Bronchial epithelial cell (primary cell): ENCODE results near the gene MTR. TPM values are rescaled to one million over a fixed set of nuclear protein-coding genes. Genes with fewer than 3 reads are reported as not detected.

Experiments
- DNase-seq: peaks from one replicate; pipeline ENCODE4 v3.0.0-alpha.2; 2010; ENCODE audit warnings: low read depth
- FAIRE-seq: peaks from 2 replicates; lab custom pipeline; 2011; peaks lifted over from hg19 to GRCh38; lab: Jason Lieb, UNC
- H3K27me3 ChIP-seq: 2 replicates; pipeline ENCODE4 v1.5.1; 2011; ENCODE audit warnings: low read length; ENCODE audit not compliant: control insufficient read depth, insufficient read depth
- H3K36me3 ChIP-seq: 2 replicates; pipeline ENCODE4 v1.5.1; 2011; ENCODE audit warnings: low read length; ENCODE audit not compliant: control insufficient read depth, insufficient read depth
- H3K4me3 ChIP-seq: 2 replicates; pipeline ENCODE4 v1.5.1; 2011; ENCODE audit warnings: mild to moderate bottlenecking, low read depth, low read length, control low read depth
- CTCF ChIP-seq: IDR thresholded peaks from 2 replicates; pipeline ENCODE4 v1.5.1; 2011; ENCODE audit warnings: mild to moderate bottlenecking, moderate library complexity, low read length, control low read depth, inconsistent platforms; ENCODE audit not compliant: insufficient read depth, severe bottlenecking
- total RNA-seq: library from RNA; depleted of rRNA; stranded (reverse); fragments of >200 nt; gene quantifications from 2 replicates; pipeline ENCODE4 v1.2.1, GENCODE V29; 2014

MTR gene
- total RNA-seq, 1 donor from 2014 or later: 13.4 TPM

- FAIRE-seq: no peak
- Histone ChIP-seq H3K4me3 (no peak overlapping the region), H3K36me3 (no peaks in the 10 kb centered on the region), H3K27me3 (no peaks in the 10 kb centered on the region)
- no peak for TF ChIP-seq CTCF
- no peak for DNase-seq
These were observed 43.7 kb upstream of the MTR start for GRCh38 chr1:236751385-236751784.

- no peak for DNase-seq
- H3K4me3 ChIP-seq: no peak overlapping the region
- H3K36me3 ChIP-seq: no peaks in the 10 kb centered on the region
- TF ChIP-seq CTCF: no peak
- FAIRE-seq: no peak
- no peaks in the 10 kb centered on the region for H3K27me3 ChIP-seq
These were observed 43.2 kb upstream of the MTR start for GRCh38 chr1:236751935-236752334.

GRCh38 chr1:236753516-236753915, 41.6 kb upstream of the MTR start:
- no peaks in the 10 kb centered on the region for H3K27me3 ChIP-seq
- DNase-seq: peak; percentile 5
- no peaks in the 10 kb centered on the region for H3K36me3 ChIP-seq
- no peak for FAIRE-seq
- no peak overlapping the region for H3K4me3 ChIP-seq
- TF ChIP-seq CTCF: peak; percentile 22

- no peak for TF ChIP-seq CTCF
- no peak for DNase-seq
- Histone ChIP-seq H3K27me3 (no peaks in the 10 kb centered on the region), H3K36me3 (no peaks in the 10 kb centered on the region), H3K4me3 (no peak overlapping the region)
- FAIRE-seq: no peak
These were observed 41.1 kb upstream of the MTR start for GRCh38 chr1:236753964-236754363.

GRCh38 chr1:236754525-236755210, 40.4 kb upstream of the MTR start:
- H3K4me3 ChIP-seq: no peak overlapping the region
- no peaks in the 10 kb centered on the region for H3K27me3 ChIP-seq
- DNase-seq: no peak
- TF ChIP-seq CTCF: no peak
- H3K36me3 ChIP-seq: no peaks in the 10 kb centered on the region
- FAIRE-seq: no peak

- Histone ChIP-seq H3K27me3 (no peaks in the 10 kb centered on the region), H3K36me3 (no peaks in the 10 kb centered on the region), H3K4me3 (no peak overlapping the region)
- DNase-seq (no peak), FAIRE-seq (no peak)
- no peak for TF ChIP-seq CTCF
These were observed 37.5 kb upstream of the MTR start for GRCh38 chr1:236757640-236758039.
